Calu3 (cell line): Measurements from ENCODE around the gene GHRH. TPM values are rescaled to one million over a fixed set of nuclear protein-coding genes. Genes with fewer than 3 reads are reported as not detected.

Source experiments
- BruUV-seq: library from RNA; stranded (reverse); fragments of 400-500 nt; replicated peaks from 2 replicates; lab custom pipeline; 2021; lab: Mats Ljungman, UMichigan
- CTCF ChIA-PET: fragments of 300-600 bp; sonication (Branson Sonifier 250); formaldehyde crosslinking; loops from one replicate; lab custom pipeline; 2022; ENCODE audit warnings: antibody characterized with exemption; lab: Charles Lee
- DNase-seq: peaks from one replicate; pipeline ENCODE4 v3.0.0; 2022
- H3K27ac Mint-ChIP-seq: one replicate; pipeline ENCODE4 v1.8.0; 2022; ENCODE audit warnings: mixed read lengths; ENCODE audit not compliant: unreplicated experiment
- H3K27me3 Mint-ChIP-seq: one replicate; pipeline ENCODE4 v1.8.0; 2022; ENCODE audit warnings: mixed read lengths; ENCODE audit not compliant: unreplicated experiment
- H3K36me3 Mint-ChIP-seq: one replicate; pipeline ENCODE4 v1.8.0; 2022; ENCODE audit warnings: mild to moderate bottlenecking, moderate library complexity, mixed read lengths; ENCODE audit not compliant: insufficient read depth, unreplicated experiment
- H3K4me1 Mint-ChIP-seq: one replicate; pipeline ENCODE4 v1.8.0; 2022; ENCODE audit warnings: mild to moderate bottlenecking, low read depth, mixed read lengths; ENCODE audit not compliant: unreplicated experiment
- H3K4me3 Mint-ChIP-seq: one replicate; pipeline ENCODE4 v1.8.0; 2022; ENCODE audit warnings: mild to moderate bottlenecking, low read depth, moderate library complexity, mixed read lengths; ENCODE audit not compliant: unreplicated experiment
- H3K9me3 Mint-ChIP-seq: one replicate; pipeline ENCODE4 v1.8.0; 2022; ENCODE audit warnings: low read depth, mixed read lengths; ENCODE audit not compliant: unreplicated experiment
- CTCF ChIP-seq: fragments of 200-600 bp; IDR thresholded peaks from one replicate; pipeline ENCODE4 v1.8.0; 2022; ENCODE audit warnings: antibody characterized with exemption; ENCODE audit not compliant: unreplicated experiment
- intact Hi-C: fragments of 100-400 bp; cut with micrococcal nuclease; formaldehyde crosslinking; loops from one replicate; pipeline ENCODE4 v1.10.0; 2022; ENCODE audit not compliant: unreplicated experiment
- total RNA-seq: library from RNA; stranded (reverse); gene quantifications from 2 replicates; pipeline ENCODE4 v1.2.3, GENCODE V29; 2022

GHRH gene
- total RNA-seq, 1 experiment from 2014 or later: not detected

GRCh38 chr20:37278966-37279590 is 17.5 kb upstream of the GHRH start:
- Mint-ChIP-seq H3K4me3 (no peak overlapping the region), H3K36me3 (no peaks in the 10 kb centered on the region), H3K4me1 (peaks cover 11% of the 10 kb centered on the region), H3K27me3 (no peaks in the 10 kb centered on the region), H3K27ac (no peak overlapping the region), H3K9me3 (no peaks in the 10 kb centered on the region)
- TF ChIP-seq CTCF: no peak
- CTCF ChIA-PET: interaction anchor here (0.5 kb wide), 1 partner anchor 30 kb away, joined by 3 read pairs; no protein-coding TSS in a partner anchor
- no TSS peak for BruUV-seq
- intact Hi-C loops: no loop called here
- DNase-seq: no peak

- no peaks in the 10 kb centered on the region for H3K9me3 Mint-ChIP-seq
- intact Hi-C loops: no loop called here
- H3K4me3 Mint-ChIP-seq: no peak overlapping the region
- no TSS peak for BruUV-seq
- CTCF ChIA-PET: interaction anchor here (0.7 to 1.6 kb wide), 6 partner anchors 9 to 259 kb away, joined by 3 to 9 read pairs (median 3); no protein-coding TSS in a partner anchor
- TF ChIP-seq CTCF: no peak
- DNase-seq: no peak
- no peak overlapping the region for H3K27ac Mint-ChIP-seq
- no peaks in the 10 kb centered on the region for H3K36me3 Mint-ChIP-seq
- no peaks in the 10 kb centered on the region for H3K27me3 Mint-ChIP-seq
- peaks cover 11% of the 10 kb centered on the region for H3K4me1 Mint-ChIP-seq
Measured at GRCh38 chr20:37277253-37277593, 15.6 kb upstream of the GHRH start.

GRCh38 chr20:37276494-37277252 is 15.1 kb upstream of the GHRH start:
- peaks cover 11% of the 10 kb centered on the region for H3K4me1 Mint-ChIP-seq
- intact Hi-C loops: no loop called here
- H3K4me3 Mint-ChIP-seq: no peak overlapping the region
- BruUV-seq: no TSS peak
- DNase-seq: peak; percentile 48
- no peak for TF ChIP-seq CTCF
- no peaks in the 10 kb centered on the region for H3K36me3 Mint-ChIP-seq
- CTCF ChIA-PET: interaction anchor here (0.7 to 1.6 kb wide), 11 partner anchors 8 to 259 kb away, joined by 3 to 9 read pairs (median 3); partner anchors contain the start of gene MANBAL
- no peaks in the 10 kb centered on the region for H3K27me3 Mint-ChIP-seq
- no peak overlapping the region for H3K27ac Mint-ChIP-seq
- H3K9me3 Mint-ChIP-seq: no peaks in the 10 kb centered on the region

- H3K27ac Mint-ChIP-seq: no peak overlapping the region
- peaks cover 11% of the 10 kb centered on the region for H3K4me1 Mint-ChIP-seq
- CTCF ChIA-PET: interaction anchor here (0.7 kb wide), 1 partner anchor 37 kb away, joined by 3 read pairs; no protein-coding TSS in a partner anchor
- H3K27me3 Mint-ChIP-seq: no peaks in the 10 kb centered on the region
- no peaks in the 10 kb centered on the region for H3K36me3 Mint-ChIP-seq
- no peak for DNase-seq
- no peak for TF ChIP-seq CTCF
- intact Hi-C loops: no loop called here
- no peak overlapping the region for H3K4me3 Mint-ChIP-seq
- BruUV-seq: no TSS peak
- no peaks in the 10 kb centered on the region for H3K9me3 Mint-ChIP-seq
Measured at GRCh38 chr20:37274851-37275524, 13.4 kb upstream of the GHRH start.
